ENCODE results near the gene SMOC2. TPM values are rescaled to one million over a fixed set of nuclear protein-coding genes. Genes with fewer than 3 reads are reported as not detected.

The SMOC2 gene
- total RNA-seq, 1 donor from 2014 or later = 0.53 TPM

DNA sequence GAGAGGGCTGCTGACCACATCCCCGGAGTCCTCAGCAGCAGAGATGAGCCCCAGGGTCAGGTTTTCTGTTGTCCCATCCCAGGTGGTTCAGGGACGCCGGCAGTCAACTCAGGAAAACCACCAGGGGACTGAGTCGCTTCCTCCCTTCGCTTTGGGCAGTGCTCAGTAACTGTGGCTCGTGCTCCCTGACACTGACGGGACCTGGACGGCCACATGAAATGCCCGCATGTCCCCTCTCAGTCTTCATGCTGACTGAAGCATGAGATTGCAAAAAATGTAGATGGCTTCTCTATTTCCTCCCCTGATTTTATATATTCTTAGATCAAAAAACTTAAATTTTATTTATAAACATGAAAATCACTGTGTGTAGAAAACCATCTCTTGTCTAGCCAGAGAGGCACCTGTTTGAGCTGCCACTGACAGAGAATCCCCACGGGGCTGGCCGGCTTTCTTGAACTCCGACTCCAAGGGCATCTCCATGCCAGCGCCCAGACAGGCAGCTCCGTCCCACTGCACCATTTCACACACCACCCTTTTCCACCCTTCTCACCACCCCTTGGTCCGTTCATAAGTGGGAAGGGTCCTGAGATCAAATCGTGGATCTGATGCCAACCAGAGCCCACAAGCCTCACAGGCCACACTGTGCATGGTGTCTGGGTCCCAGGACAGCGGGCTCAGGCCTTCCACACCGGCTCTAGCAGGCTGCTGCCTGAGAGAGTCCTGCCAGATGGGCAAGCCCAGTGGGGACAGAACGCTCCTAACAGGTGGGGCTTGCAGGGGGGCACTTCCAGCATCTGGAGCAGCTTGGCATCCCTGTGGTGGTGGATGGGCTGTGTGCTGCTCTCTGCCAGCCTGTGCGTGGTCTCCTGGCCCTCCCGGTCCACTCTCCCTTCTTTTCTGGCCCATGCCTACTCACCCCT, 98.2 kb downstream of the SMOC2 start:
- Histone ChIP-seq H3K4me3 (ENCODE audit: low read depth, low read length) (no peak overlapping the region), H3K27me3 (ENCODE audit: control insufficient read depth, insufficient read depth, low read length) (no peaks in the 10 kb centered on the region), H3K36me3 (ENCODE audit: control insufficient read depth, insufficient read depth, low read length) (no peaks in the 10 kb centered on the region)
- TF ChIP-seq, protein P1, sequence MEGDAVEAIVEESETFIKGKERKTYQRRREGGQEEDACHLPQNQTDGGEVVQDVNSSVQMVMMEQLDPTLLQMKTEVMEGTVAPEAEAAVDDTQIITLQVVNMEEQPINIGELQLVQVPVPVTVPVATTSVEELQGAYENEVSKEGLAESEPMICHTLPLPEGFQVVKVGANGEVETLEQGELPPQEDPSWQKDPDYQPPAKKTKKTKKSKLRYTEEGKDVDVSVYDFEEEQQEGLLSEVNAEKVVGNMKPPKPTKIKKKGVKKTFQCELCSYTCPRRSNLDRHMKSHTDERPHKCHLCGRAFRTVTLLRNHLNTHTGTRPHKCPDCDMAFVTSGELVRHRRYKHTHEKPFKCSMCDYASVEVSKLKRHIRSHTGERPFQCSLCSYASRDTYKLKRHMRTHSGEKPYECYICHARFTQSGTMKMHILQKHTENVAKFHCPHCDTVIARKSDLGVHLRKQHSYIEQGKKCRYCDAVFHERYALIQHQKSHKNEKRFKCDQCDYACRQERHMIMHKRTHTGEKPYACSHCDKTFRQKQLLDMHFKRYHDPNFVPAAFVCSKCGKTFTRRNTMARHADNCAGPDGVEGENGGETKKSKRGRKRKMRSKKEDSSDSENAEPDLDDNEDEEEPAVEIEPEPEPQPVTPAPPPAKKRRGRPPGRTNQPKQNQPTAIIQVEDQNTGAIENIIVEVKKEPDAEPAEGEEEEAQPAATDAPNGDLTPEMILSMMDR (IDR thresholded peaks at IDR 0.05; ENCODE audit: insufficient read depth, low read length, severe bottlenecking) = no peak
- no peak for FAIRE-seq
- DNase-seq (ENCODE audit: low read depth) = no peak

GRCh38 chr6:168540713-168541291, 99.8 kb downstream of the SMOC2 start:
- no peaks in the 10 kb centered on the region for H3K27me3 ChIP-seq (ENCODE audit: control insufficient read depth, insufficient read depth, low read length)
- TF ChIP-seq, protein P1 (IDR thresholded peaks at IDR 0.05; ENCODE audit: insufficient read depth, low read length, severe bottlenecking) = no peak
- H3K36me3 ChIP-seq (ENCODE audit: control insufficient read depth, insufficient read depth, low read length) = no peaks in the 10 kb centered on the region
- FAIRE-seq = no peak
- H3K4me3 ChIP-seq (ENCODE audit: low read depth, low read length) = no peak overlapping the region
- no peak for DNase-seq (ENCODE audit: low read depth)

DNA sequence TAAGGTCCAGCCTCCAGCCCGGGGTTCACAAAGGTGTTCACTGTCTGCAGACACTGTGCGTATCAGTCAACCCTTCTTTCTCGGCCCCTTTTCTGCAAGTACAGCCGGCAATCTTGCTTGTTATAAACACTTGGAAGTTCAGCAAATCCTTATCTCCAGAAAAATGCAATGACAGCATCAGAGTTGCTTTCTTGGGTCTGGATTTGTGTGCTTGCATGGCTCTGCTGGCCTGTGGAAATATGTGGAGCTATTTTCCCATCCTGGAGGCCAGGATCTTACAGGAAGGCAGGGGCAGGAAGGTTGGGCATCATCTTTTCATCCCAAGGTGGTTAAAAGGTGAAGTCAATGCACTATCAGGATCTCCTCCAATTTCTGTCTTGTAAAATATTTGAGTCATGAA, 100.3 kb downstream of the SMOC2 start:
- no peaks in the 10 kb centered on the region for H3K27me3 ChIP-seq (ENCODE audit: control insufficient read depth, insufficient read depth, low read length)
- no peak for FAIRE-seq
- TF ChIP-seq, protein P1 (IDR thresholded peaks at IDR 0.05; ENCODE audit: insufficient read depth, low read length, severe bottlenecking) = no peak
- H3K36me3 ChIP-seq (ENCODE audit: control insufficient read depth, insufficient read depth, low read length) = no peaks in the 10 kb centered on the region
- no peak for DNase-seq (ENCODE audit: low read depth)
- no peak overlapping the region for H3K4me3 ChIP-seq (ENCODE audit: low read depth, low read length)

DNA sequence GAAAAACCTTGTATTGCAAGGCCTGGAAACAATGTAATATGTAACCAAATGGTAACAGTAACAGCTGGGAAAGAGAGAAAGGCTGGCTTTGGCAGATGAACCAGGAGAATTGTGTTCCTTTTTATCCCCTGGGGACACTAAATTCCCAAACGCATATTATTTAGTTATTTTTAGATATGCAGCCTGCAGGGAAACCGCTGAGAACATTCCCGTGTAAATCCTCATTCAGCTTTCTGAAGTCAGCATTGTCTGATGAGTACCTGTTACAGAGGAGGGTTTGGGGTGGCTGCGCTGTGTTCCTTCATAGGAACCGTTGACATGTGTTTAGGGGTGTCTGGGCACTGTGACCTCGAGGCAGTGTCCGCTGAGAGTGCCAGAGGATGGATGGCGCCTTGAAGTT, 101.3 kb downstream of the SMOC2 start:
- Histone ChIP-seq H3K36me3 (ENCODE audit: control insufficient read depth, insufficient read depth, low read length) (no peaks in the 10 kb centered on the region), H3K27me3 (ENCODE audit: control insufficient read depth, insufficient read depth, low read length) (no peaks in the 10 kb centered on the region), H3K4me3 (ENCODE audit: low read depth, low read length) (no peak overlapping the region)
- TF ChIP-seq, protein P1 (IDR thresholded peaks at IDR 0.05; ENCODE audit: insufficient read depth, low read length, severe bottlenecking) = no peak
- no peak for DNase-seq (ENCODE audit: low read depth)
- FAIRE-seq = no peak

DNA sequence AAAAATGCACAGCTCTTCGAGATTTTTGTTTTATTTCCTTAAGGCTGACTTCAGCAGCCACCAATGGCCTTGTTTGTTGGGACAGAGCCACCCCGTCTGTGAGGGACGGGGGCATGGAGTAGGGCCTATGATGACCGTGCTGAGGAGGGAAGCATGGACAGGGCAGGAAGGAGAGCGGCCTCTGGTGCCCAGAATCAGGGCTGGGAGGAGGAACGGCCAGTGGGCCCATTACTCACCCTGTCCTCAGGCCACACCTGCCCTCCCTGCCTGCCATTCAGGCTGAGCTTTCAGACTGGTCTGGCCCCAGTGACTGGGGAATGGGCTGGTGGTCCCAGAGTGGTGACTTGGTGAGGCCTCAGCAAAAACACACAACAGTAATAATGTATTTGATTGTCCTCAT, 104.4 kb downstream of the SMOC2 start:
- H3K27me3 ChIP-seq (ENCODE audit: control insufficient read depth, insufficient read depth, low read length) = no peaks in the 10 kb centered on the region
- FAIRE-seq (no peak), DNase-seq (ENCODE audit: low read depth) (no peak)
- no peaks in the 10 kb centered on the region for H3K36me3 ChIP-seq (ENCODE audit: control insufficient read depth, insufficient read depth, low read length)
- TF ChIP-seq, protein P1 (IDR thresholded peaks at IDR 0.05; ENCODE audit: insufficient read depth, low read length, severe bottlenecking) = no peak
- no peak overlapping the region for H3K4me3 ChIP-seq (ENCODE audit: low read depth, low read length)
